Upper lobe of right lung (tissue), 1 donor: ENCODE results near the gene PVALB. TPM values are rescaled to one million over a fixed set of nuclear protein-coding genes. Genes with fewer than 3 reads are reported as not detected.

Experiments
- ATAC-seq: fragments of 200-7000 bp; cut with Tn5 transposase; one replicate; pipeline ENCODE4 v1.9.1; 2020; ENCODE audit warnings: mild to moderate bottlenecking, moderate library complexity
- DNase-seq: peaks from one replicate; pipeline ENCODE4 v3.0.0-alpha.2; 2020
- H3K27ac ChIP-seq: fragments of 200-600 bp; one replicate; pipeline ENCODE4 v1.8.0; 2022
- H3K27me3 ChIP-seq: fragments of 200-600 bp; one replicate; pipeline ENCODE4 v1.8.0; 2022; ENCODE audit warnings: mild to moderate bottlenecking
- H3K36me3 ChIP-seq: fragments of 200-600 bp; one replicate; pipeline ENCODE4 v1.8.0; 2022
- H3K4me1 ChIP-seq: fragments of 200-600 bp; one replicate; pipeline ENCODE4 v1.8.0; 2022
- H3K4me3 ChIP-seq: fragments of 200-600 bp; one replicate; pipeline ENCODE4 v1.8.0; 2022; ENCODE audit warnings: mild to moderate bottlenecking
- H3K9me3 ChIP-seq: fragments of 200-600 bp; one replicate; pipeline ENCODE4 v1.8.0; 2022
- CTCF ChIP-seq: fragments of 200-600 bp; IDR thresholded peaks from one replicate; pipeline ENCODE4 v1.8.0; 2022; ENCODE audit warnings: antibody characterized with exemption
- intact Hi-C: fragments of 100-400 bp; cut with DNase I; formaldehyde crosslinking; loops from one replicate; pipeline ENCODE4 v1.11.0; 2022
- total RNA-seq: library from RNA; stranded (reverse); fragmentation: NEBNext Ultra II Directional; extraction: Animal tissue kit (Norgen Biotek cat#: 25700); gene quantifications from one replicate; pipeline ENCODE4 v1.2.1, GENCODE V29; 2021
- donor health status: DM: no; HTN: yes; CAD: no; lungs with severe emphysema.

The PVALB gene
- total RNA-seq, 1 donor from 2014 or later = 2.5 TPM

DNA sequence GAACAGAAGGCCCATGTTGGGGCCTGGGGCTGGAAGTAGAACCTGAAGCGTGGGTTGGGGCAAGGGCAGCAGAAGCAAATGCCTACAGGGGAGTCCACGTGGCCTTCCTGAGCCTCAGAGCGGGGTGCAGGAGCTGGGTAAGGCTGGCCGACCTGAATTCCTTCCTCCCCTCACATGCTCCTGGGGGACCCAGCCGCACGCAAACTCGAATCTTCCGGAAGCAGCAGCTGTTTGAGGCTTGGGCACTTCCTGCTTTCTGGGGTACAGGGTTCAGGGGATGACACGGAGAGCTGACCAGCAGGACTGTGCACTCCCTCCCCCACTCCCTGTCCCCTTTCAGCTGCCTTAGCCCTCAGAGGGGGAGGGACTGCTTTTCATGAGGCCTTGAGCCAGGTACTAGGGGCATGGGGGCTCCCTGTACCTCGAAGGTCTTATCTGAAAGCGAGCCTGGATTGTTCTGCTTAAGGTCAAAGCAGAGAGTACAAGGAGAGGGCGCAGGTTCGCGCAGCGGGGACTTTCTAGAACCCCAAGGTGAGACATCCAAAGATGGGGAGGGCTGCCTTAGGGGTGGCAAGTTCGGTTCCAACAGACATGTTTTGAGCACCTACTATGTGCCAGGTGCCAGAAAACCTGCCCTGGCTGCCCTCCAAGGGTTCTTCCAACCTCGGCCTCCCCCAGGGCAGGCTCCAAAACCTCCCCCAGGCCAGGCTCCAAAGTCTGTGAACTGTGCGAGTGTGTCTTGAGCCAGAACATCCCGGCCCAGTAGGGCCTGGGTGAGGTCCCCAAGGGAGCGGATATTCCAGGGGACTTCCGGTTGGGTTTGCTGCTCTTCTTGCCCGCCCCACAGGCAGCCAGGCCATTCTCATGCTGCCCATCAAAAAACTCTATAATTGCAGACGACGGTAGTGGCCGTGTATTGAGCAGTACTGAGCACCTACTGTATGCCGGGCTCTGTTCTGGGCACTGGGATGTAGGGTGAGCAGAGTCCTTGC is 45.7 kb upstream of the PVALB start:
- Histone ChIP-seq H3K4me3 (peak overlapping the region; percentile 47), H3K27ac (peak overlapping the region; percentile 87), H3K4me1 (peaks cover 10% of the 10 kb centered on the region), H3K36me3 (no peaks in the 10 kb centered on the region), H3K27me3 (no peaks in the 10 kb centered on the region), H3K9me3 (no peaks in the 10 kb centered on the region)
- intact Hi-C loops = no loop called here
- no peak for TF ChIP-seq CTCF
- ATAC-seq = peak; percentile 47
- DNase-seq = peak; percentile 64

- H3K9me3 ChIP-seq = no peaks in the 10 kb centered on the region
- DNase-seq (peak; percentile 86), ATAC-seq (peak; percentile 82)
- peak within 1 kb of the TSS; percentile 87 for H3K27ac ChIP-seq
- TF ChIP-seq CTCF = no peak
- no peaks in the 10 kb centered on the region for H3K36me3 ChIP-seq
- H3K4me3 ChIP-seq = peak within 1 kb of the TSS; percentile 47
- H3K4me1 ChIP-seq = peaks cover 12% of the 10 kb centered on the region
- intact Hi-C loops = no loop called here
- no peaks in the 10 kb centered on the region for H3K27me3 ChIP-seq
Measured at GRCh38 chr22:36860821-36861659, 44.2 kb upstream of the PVALB start, which contains the start of gene NCF4. TSS of gene NCF4 (plus strand) at chr22:36861006. CDS start at chr22:36861172, 166 bp downstream.

- ATAC-seq (no peak), DNase-seq (peak; percentile 21)
- Histone ChIP-seq H3K4me1 (peaks cover 16% of the 10 kb centered on the region), H3K9me3 (no peaks in the 10 kb centered on the region), H3K27ac (peak overlapping the region; percentile 87), H3K27me3 (no peaks in the 10 kb centered on the region), H3K36me3 (no peaks in the 10 kb centered on the region), H3K4me3 (no peak overlapping the region)
- intact Hi-C loops = no loop called here
- no peak for TF ChIP-seq CTCF
Measured at GRCh38 chr22:36860438-36860820, 43.6 kb upstream of the PVALB start.

- no peak overlapping the region for H3K4me3 ChIP-seq
- ATAC-seq (no peak), DNase-seq (no peak)
- no peaks in the 10 kb centered on the region for H3K9me3 ChIP-seq
- no peaks in the 10 kb centered on the region for H3K36me3 ChIP-seq
- no peaks in the 10 kb centered on the region for H3K27me3 ChIP-seq
- peaks cover 16% of the 10 kb centered on the region for H3K4me1 ChIP-seq
- TF ChIP-seq CTCF = no peak
- peak overlapping the region; percentile 87 for H3K27ac ChIP-seq
- intact Hi-C loops = no loop called here
Measured at GRCh38 chr22:36860017-36860416, 43.2 kb upstream of the PVALB start.

- Histone ChIP-seq H3K27me3 (no peaks in the 10 kb centered on the region), H3K9me3 (no peaks in the 10 kb centered on the region), H3K4me1 (peaks cover 16% of the 10 kb centered on the region), H3K27ac (no peak overlapping the region), H3K4me3 (no peak overlapping the region), H3K36me3 (no peaks in the 10 kb centered on the region)
- no peak for TF ChIP-seq CTCF
- intact Hi-C loops = loop anchor here (10.0 kb wide), 1 partner anchor 74 kb away; no protein-coding TSS in a partner anchor
- DNase-seq (no peak), ATAC-seq (no peak)
Measured at GRCh38 chr22:36858966-36859365, 42.1 kb upstream of the PVALB start.
